Endodermal cell (in vitro differentiated cells): ENCODE results near the gene KCNMA1. TPM values are rescaled to one million over a fixed set of nuclear protein-coding genes. Genes with fewer than 3 reads are reported as not detected.

ENCODE experiments used
- DNase-seq: peaks from one replicate; pipeline ENCODE4 v3.0.0-alpha.2; 2017
- H3K27ac ChIP-seq: 2 replicates; pipeline ENCODE4 v1.5.1; 2013; ENCODE audit warnings: mild to moderate bottlenecking, low read depth, low read length, moderate library complexity
- H3K27me3 ChIP-seq: 2 replicates; pipeline ENCODE4 v1.6.1; 2013; ENCODE audit warnings: mild to moderate bottlenecking, low read length, moderate library complexity; ENCODE audit not compliant: insufficient read depth, control insufficient read depth, poor library complexity, severe bottlenecking
- H3K36me3 ChIP-seq: 2 replicates; pipeline ENCODE4 v1.7.0; 2013; ENCODE audit warnings: mild to moderate bottlenecking, low read length, moderate library complexity; ENCODE audit not compliant: control insufficient read depth, insufficient read depth
- H3K4me1 ChIP-seq: one replicate; pipeline ENCODE4 v1.7.0; 2013; ENCODE audit warnings: low read length; ENCODE audit not compliant: control insufficient read depth, insufficient read depth
- H3K4me3 ChIP-seq: 2 replicates; pipeline ENCODE4 v1.5.1; 2013; ENCODE audit warnings: mild to moderate bottlenecking, low read length, moderate library complexity
- H3K9ac ChIP-seq: 2 replicates; pipeline ENCODE4 v1.6.1; 2013; ENCODE audit warnings: mild to moderate bottlenecking, low read length, moderate library complexity; ENCODE audit not compliant: poor library complexity, severe bottlenecking; ENCODE audit errors: extremely low read depth
- H3K9me3 ChIP-seq: 2 replicates; pipeline ENCODE4 v1.6.1; 2013; ENCODE audit warnings: mild to moderate bottlenecking, low read length, moderate library complexity; ENCODE audit not compliant: control insufficient read depth
- H3K27ac Mint-ChIP-seq: 2 replicates; pipeline ENCODE4 v1.8.0; 2020; ENCODE audit warnings: mixed read lengths
- H3K27me3 Mint-ChIP-seq: 2 replicates; pipeline ENCODE4 v1.8.0; 2021; ENCODE audit warnings: mild to moderate bottlenecking, mixed read lengths; ENCODE audit not compliant: insufficient read depth
- H3K36me3 Mint-ChIP-seq: 2 replicates; pipeline ENCODE4 v1.8.0; 2020; ENCODE audit warnings: low read depth, mixed read lengths
- H3K4me1 Mint-ChIP-seq: 2 replicates; pipeline ENCODE4 v1.8.0; 2020; ENCODE audit warnings: mixed read lengths
- H3K4me3 Mint-ChIP-seq: 2 replicates; pipeline ENCODE4 v1.8.0; 2020; ENCODE audit warnings: mild to moderate bottlenecking, moderate library complexity, mixed read lengths
- H3K9me3 Mint-ChIP-seq: 2 replicates; pipeline ENCODE4 v1.8.0; 2020; ENCODE audit warnings: mild to moderate bottlenecking, mixed read lengths
- WGBS, 2 experiments: methylation state at CpG; one replicate each; pipeline versions ENCODE4 v1.1.5 to v1.1.7; 2013; ENCODE audit warnings: missing lambda C conversion rate in 2 of 2, mixed read lengths in 1 of 2; ENCODE audit not compliant: insufficient coverage in 1 of 2, insufficient read length in 1 of 2; 5-methylcytosine and 5-hydroxymethylcytosine counted together
- total RNA-seq, 2 donors: library from RNA; stranded (reverse); fragmentation: NEBNext Ultra II Directional in 1 of 2; extraction: Animal tissue kit (Norgen Biotek cat#: 25700) in 1 of 2; gene quantifications; 2 replicates in 1 of 2; 3 replicates in 1 of 2; pipeline ENCODE4 v1.2.1, GENCODE V29; 2021
- TF ChIP-seq, protein P1 (sequence below): fragments of 200-600 bp; sonication (generic); conservative IDR thresholded peaks from 2 replicates; pipeline ENCODE4 v1.5.0; 2021; ENCODE audit warnings: antibody characterized with exemption, mild to moderate bottlenecking

Gene KCNMA1
- total RNA-seq, 2 donors from 2014 or later, result 0.55 to 1.3 TPM

DNA sequence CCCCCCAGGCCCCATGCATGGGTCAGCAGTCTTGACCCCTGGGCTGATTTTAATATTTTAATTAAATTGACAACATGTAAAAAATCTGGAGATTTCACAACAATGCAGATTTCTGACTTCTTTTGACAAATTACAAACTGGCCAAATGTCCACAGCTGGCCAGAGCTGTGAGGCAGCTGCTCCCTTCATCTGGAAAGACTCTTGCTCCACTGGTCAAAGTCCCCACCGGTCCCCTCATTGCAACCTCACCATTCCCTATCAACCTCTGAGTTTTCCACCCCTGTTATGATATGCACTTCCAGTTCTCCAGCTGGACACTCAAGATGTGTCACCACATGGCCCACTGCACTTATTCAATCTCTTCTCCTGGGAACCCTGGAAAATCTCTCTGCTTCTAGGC lies 266.2 kb downstream of the KCNMA1 start:
- TF ChIP-seq, protein P1, sequence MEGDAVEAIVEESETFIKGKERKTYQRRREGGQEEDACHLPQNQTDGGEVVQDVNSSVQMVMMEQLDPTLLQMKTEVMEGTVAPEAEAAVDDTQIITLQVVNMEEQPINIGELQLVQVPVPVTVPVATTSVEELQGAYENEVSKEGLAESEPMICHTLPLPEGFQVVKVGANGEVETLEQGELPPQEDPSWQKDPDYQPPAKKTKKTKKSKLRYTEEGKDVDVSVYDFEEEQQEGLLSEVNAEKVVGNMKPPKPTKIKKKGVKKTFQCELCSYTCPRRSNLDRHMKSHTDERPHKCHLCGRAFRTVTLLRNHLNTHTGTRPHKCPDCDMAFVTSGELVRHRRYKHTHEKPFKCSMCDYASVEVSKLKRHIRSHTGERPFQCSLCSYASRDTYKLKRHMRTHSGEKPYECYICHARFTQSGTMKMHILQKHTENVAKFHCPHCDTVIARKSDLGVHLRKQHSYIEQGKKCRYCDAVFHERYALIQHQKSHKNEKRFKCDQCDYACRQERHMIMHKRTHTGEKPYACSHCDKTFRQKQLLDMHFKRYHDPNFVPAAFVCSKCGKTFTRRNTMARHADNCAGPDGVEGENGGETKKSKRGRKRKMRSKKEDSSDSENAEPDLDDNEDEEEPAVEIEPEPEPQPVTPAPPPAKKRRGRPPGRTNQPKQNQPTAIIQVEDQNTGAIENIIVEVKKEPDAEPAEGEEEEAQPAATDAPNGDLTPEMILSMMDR, result no peak
- H3K27ac Mint-ChIP-seq, result no peak overlapping the region

DNA sequence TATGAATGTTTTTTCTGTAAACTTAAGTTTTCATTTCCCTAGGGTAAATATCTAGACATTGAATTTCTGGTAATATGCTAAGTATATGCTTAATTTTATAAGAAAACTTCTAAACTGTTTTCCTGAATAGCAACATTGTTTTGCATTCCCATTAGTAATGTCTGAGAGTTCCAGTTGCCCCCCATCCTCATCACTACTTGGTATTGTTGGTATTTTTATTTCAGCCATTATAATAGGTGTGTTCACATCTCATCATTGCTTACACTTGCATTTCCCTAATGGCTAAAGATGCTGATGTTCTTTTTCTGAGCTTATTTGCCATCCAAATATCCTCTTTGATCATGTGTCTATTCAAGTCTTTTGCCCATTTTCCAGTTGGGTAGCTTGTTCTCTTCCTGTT lies 269.6 kb downstream of the KCNMA1 start:
- Histone ChIP-seq H3K4me1 (no peaks in the 10 kb centered on the region), H3K4me3 (no peak overlapping the region), H3K27ac (no peak overlapping the region), H3K9me3 (no peaks in the 10 kb centered on the region), H3K36me3 (no peaks in the 10 kb centered on the region), H3K27me3 (no peaks in the 10 kb centered on the region), H3K9ac (no peak overlapping the region)
- TF ChIP-seq, protein P1, result no peak
- Mint-ChIP-seq H3K4me1 (peaks cover 8% of the 10 kb centered on the region), H3K36me3 (no peaks in the 10 kb centered on the region), H3K27me3 (peaks cover 1% of the 10 kb centered on the region), H3K9me3 (peaks cover 7% of the 10 kb centered on the region), H3K4me3 (no peak overlapping the region), H3K27ac (no peak overlapping the region)
- no peak for DNase-seq

More for the DNA sequence above, 266.2 kb downstream of the KCNMA1 start:
- no peaks in the 10 kb centered on the region for H3K27me3 ChIP-seq
- no peaks in the 10 kb centered on the region for H3K9me3 ChIP-seq
- no peak overlapping the region for H3K27ac ChIP-seq
- no peak overlapping the region for H3K9ac ChIP-seq
- no peak overlapping the region for H3K4me3 ChIP-seq
- Mint-ChIP-seq H3K27me3 (no peaks in the 10 kb centered on the region), H3K4me1 (peaks cover 8% of the 10 kb centered on the region), H3K9me3 (peaks cover 7% of the 10 kb centered on the region), H3K4me3 (no peak overlapping the region), H3K36me3 (no peaks in the 10 kb centered on the region)
- 88 to 97% methylated on average over 1 of the region's 1 CpG for WGBS, 2 experiments
- H3K36me3 ChIP-seq, result no peaks in the 10 kb centered on the region
- DNase-seq, result no peak
- no peaks in the 10 kb centered on the region for H3K4me1 ChIP-seq

DNA sequence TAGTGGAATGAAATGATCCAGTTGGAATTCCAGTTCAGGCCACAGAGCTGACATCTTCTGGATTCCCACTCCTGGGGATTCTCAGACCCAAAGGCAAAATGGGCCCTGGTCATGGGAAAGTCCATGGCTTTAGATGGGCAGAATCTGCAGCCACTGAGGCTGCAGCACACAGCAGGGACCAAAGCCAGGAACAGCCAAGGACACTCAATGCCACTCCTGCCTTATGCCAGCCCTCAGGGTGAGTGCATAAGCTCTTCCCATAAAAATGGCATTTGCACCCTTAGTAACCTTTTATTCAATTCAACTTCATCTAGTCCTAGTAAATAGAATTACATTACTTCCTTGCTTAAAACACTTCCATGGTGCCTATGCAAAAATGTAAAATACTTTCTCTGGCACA lies 274.4 kb downstream of the KCNMA1 start:
- H3K36me3 Mint-ChIP-seq, result no peaks in the 10 kb centered on the region
- no peak overlapping the region for H3K4me3 Mint-ChIP-seq
- H3K9me3 Mint-ChIP-seq, result no peaks in the 10 kb centered on the region
- H3K4me1 ChIP-seq, result no peaks in the 10 kb centered on the region
- no peak overlapping the region for H3K27ac ChIP-seq
- H3K27ac Mint-ChIP-seq, result no peak overlapping the region
- no peak overlapping the region for H3K4me3 ChIP-seq
- H3K9ac ChIP-seq, result no peak overlapping the region
- H3K9me3 ChIP-seq, result no peaks in the 10 kb centered on the region
- no peaks in the 10 kb centered on the region for H3K36me3 ChIP-seq
- TF ChIP-seq, protein P1, result no peak
- H3K27me3 ChIP-seq, result no peaks in the 10 kb centered on the region
- H3K4me1 Mint-ChIP-seq, result peaks cover 4% of the 10 kb centered on the region
- H3K27me3 Mint-ChIP-seq, result peaks cover 1% of the 10 kb centered on the region
- no peak for DNase-seq
